Upper lobe of right lung (tissue), 1 donor: Measurements from ENCODE around the gene CCNE1. TPM values are rescaled to one million over a fixed set of nuclear protein-coding genes. Genes with fewer than 3 reads are reported as not detected.

ENCODE experiments used
- ATAC-seq: fragments of 200-7000 bp; cut with Tn5 transposase; one replicate; pipeline ENCODE4 v1.9.1; 2020; ENCODE audit warnings: mild to moderate bottlenecking, moderate library complexity
- DNase-seq: peaks from one replicate; pipeline ENCODE4 v3.0.0-alpha.2; 2020
- H3K27ac ChIP-seq: fragments of 200-600 bp; one replicate; pipeline ENCODE4 v1.8.0; 2022
- H3K27me3 ChIP-seq: fragments of 200-600 bp; one replicate; pipeline ENCODE4 v1.8.0; 2022; ENCODE audit warnings: mild to moderate bottlenecking
- H3K36me3 ChIP-seq: fragments of 200-600 bp; one replicate; pipeline ENCODE4 v1.8.0; 2022
- H3K4me1 ChIP-seq: fragments of 200-600 bp; one replicate; pipeline ENCODE4 v1.8.0; 2022
- H3K4me3 ChIP-seq: fragments of 200-600 bp; one replicate; pipeline ENCODE4 v1.8.0; 2022; ENCODE audit warnings: mild to moderate bottlenecking
- H3K9me3 ChIP-seq: fragments of 200-600 bp; one replicate; pipeline ENCODE4 v1.8.0; 2022
- intact Hi-C: fragments of 100-400 bp; cut with DNase I; formaldehyde crosslinking; loops from one replicate; pipeline ENCODE4 v1.11.0; 2022
- total RNA-seq: library from RNA; stranded (reverse); fragmentation: NEBNext Ultra II Directional; extraction: Animal tissue kit (Norgen Biotek cat#: 25700); gene quantifications from one replicate; pipeline ENCODE4 v1.2.1, GENCODE V29; 2021
- TF ChIP-seq, protein P1 (sequence below): fragments of 200-600 bp; IDR thresholded peaks from one replicate; pipeline ENCODE4 v1.8.0; 2022; ENCODE audit warnings: antibody characterized with exemption
- donor health status: DM: no; HTN: yes; CAD: no; lungs with severe emphysema.

CCNE1 gene
- total RNA-seq, 1 donor from 2014 or later: 0.55 TPM

- no peaks in the 10 kb centered on the region for H3K9me3 ChIP-seq
- TF ChIP-seq, protein P1, sequence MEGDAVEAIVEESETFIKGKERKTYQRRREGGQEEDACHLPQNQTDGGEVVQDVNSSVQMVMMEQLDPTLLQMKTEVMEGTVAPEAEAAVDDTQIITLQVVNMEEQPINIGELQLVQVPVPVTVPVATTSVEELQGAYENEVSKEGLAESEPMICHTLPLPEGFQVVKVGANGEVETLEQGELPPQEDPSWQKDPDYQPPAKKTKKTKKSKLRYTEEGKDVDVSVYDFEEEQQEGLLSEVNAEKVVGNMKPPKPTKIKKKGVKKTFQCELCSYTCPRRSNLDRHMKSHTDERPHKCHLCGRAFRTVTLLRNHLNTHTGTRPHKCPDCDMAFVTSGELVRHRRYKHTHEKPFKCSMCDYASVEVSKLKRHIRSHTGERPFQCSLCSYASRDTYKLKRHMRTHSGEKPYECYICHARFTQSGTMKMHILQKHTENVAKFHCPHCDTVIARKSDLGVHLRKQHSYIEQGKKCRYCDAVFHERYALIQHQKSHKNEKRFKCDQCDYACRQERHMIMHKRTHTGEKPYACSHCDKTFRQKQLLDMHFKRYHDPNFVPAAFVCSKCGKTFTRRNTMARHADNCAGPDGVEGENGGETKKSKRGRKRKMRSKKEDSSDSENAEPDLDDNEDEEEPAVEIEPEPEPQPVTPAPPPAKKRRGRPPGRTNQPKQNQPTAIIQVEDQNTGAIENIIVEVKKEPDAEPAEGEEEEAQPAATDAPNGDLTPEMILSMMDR: no peak
- DNase-seq (peak; percentile 60), ATAC-seq (no peak)
- intact Hi-C loops: no loop called here
- H3K36me3 ChIP-seq: no peaks in the 10 kb centered on the region
- H3K27ac ChIP-seq: no peak overlapping the region
- H3K4me3 ChIP-seq: no peak overlapping the region
- no peaks in the 10 kb centered on the region for H3K4me1 ChIP-seq
- peaks cover 28% of the 10 kb centered on the region for H3K27me3 ChIP-seq
Observed at GRCh38 chr19:29858621-29859020, 46.8 kb downstream of the CCNE1 start.

- intact Hi-C loops: no loop called here
- DNase-seq: no peak
Observed at GRCh38 chr19:29860492-29860891, 48.7 kb downstream of the CCNE1 start.

DNA sequence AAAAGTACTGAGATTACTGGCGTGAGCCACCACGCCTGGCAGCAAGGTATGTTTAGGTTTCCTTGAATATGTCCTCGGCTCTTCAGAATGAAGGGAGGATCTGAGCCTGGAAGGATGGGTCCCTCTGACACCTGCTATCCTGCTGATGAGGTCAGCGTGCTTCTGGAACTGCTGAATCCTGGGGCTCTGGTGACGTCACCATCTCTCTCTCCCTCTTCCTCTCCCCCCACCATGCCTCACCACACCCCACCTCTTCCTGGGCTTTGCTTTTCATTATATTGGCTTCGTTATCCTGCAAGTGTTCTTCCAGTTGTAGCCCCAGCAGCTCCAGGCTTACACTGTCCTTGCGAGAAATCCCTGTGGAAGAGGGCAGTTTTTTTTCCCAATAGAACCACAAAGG lies 49.8 kb downstream of the CCNE1 start:
- DNase-seq (no peak), ATAC-seq (no peak)
- Histone ChIP-seq H3K4me3 (no peak overlapping the region), H3K4me1 (no peaks in the 10 kb centered on the region), H3K27me3 (peaks cover 35% of the 10 kb centered on the region), H3K36me3 (no peaks in the 10 kb centered on the region), H3K27ac (no peak overlapping the region), H3K9me3 (no peaks in the 10 kb centered on the region)
- intact Hi-C loops: no loop called here
- TF ChIP-seq, protein P1: no peak

More at GRCh38 chr19:29860492-29860891, 48.7 kb downstream of the CCNE1 start:
- H3K27ac ChIP-seq: no peak overlapping the region
- H3K9me3 ChIP-seq: no peaks in the 10 kb centered on the region
- H3K4me1 ChIP-seq: no peaks in the 10 kb centered on the region
- no peak overlapping the region for H3K4me3 ChIP-seq
- TF ChIP-seq, protein P1: no peak
- H3K27me3 ChIP-seq: peaks cover 35% of the 10 kb centered on the region
- no peak for ATAC-seq
- H3K36me3 ChIP-seq: no peaks in the 10 kb centered on the region

- Histone ChIP-seq H3K4me3 (no peak overlapping the region), H3K4me1 (no peaks in the 10 kb centered on the region), H3K27ac (no peak overlapping the region), H3K9me3 (no peaks in the 10 kb centered on the region), H3K27me3 (peaks cover 30% of the 10 kb centered on the region), H3K36me3 (no peaks in the 10 kb centered on the region)
- TF ChIP-seq, protein P1: no peak
- ATAC-seq (no peak), DNase-seq (peak; percentile 17)
- intact Hi-C loops: no loop called here
Observed at GRCh38 chr19:29866011-29866410, 54.2 kb downstream of the CCNE1 start.

DNA sequence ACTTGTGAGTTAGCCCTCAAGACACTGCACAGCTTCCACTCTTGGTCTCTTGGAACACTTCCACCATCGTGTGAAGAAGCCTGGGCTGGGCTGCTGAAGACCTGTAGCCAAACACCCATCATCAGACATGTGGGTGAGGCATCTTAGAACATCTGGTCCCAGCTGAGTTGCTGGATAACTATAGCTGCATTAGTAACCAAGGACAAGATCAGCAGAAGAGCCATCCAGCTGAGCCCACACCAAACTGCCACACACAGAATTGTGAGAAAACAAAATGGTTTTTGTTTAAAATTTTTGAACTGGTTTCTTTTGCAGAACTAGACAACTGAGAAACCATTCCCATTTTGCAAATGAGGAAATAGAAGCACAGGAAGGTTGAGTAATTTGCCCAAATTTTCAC lies 56.2 kb downstream of the CCNE1 start:
- Histone ChIP-seq H3K9me3 (no peaks in the 10 kb centered on the region), H3K27me3 (peaks cover 34% of the 10 kb centered on the region), H3K4me3 (no peak overlapping the region), H3K27ac (no peak overlapping the region), H3K36me3 (no peaks in the 10 kb centered on the region), H3K4me1 (peaks cover 2% of the 10 kb centered on the region)
- TF ChIP-seq, protein P1: no peak
- no peak for ATAC-seq
- peak; percentile 0 for DNase-seq
- intact Hi-C loops: no loop called here

- Histone ChIP-seq H3K36me3 (no peaks in the 10 kb centered on the region), H3K4me1 (peaks cover 7% of the 10 kb centered on the region), H3K27ac (no peak overlapping the region), H3K4me3 (no peak overlapping the region), H3K9me3 (no peaks in the 10 kb centered on the region), H3K27me3 (peaks cover 36% of the 10 kb centered on the region)
- intact Hi-C loops: loop anchor here (5.0 kb wide), 1 partner anchor 104 kb away; no protein-coding TSS in a partner anchor
- TF ChIP-seq, protein P1: no peak
- ATAC-seq (peak; percentile 33), DNase-seq (no peak)
Observed at GRCh38 chr19:29871143-29871542, 59.4 kb downstream of the CCNE1 start.
